ENCODE measurements around the gene QRFP.

GRCh38 chr9:130913599-130914416 lies 17.2 kb upstream of the QRFP start:
- TF ChIP-seq POLR2AphosphoS5 (IDR thresholded peaks at IDR 0.05; ENCODE audit: low read depth, low read length) (no peak), POLR2A (IDR thresholded peaks at IDR 0.05; ENCODE audit: low read depth, low read length) (no peak), TAF1 (IDR thresholded peaks at IDR 0.05; ENCODE audit: low read depth, low read length) (no peak), SPI1 (IDR thresholded peaks at IDR 0.05; ENCODE audit: low read depth, low read length) (no peak)

All from GM12891 (cell line).